ENCODE measurements around the gene USP36.

USP36 gene

DNA sequence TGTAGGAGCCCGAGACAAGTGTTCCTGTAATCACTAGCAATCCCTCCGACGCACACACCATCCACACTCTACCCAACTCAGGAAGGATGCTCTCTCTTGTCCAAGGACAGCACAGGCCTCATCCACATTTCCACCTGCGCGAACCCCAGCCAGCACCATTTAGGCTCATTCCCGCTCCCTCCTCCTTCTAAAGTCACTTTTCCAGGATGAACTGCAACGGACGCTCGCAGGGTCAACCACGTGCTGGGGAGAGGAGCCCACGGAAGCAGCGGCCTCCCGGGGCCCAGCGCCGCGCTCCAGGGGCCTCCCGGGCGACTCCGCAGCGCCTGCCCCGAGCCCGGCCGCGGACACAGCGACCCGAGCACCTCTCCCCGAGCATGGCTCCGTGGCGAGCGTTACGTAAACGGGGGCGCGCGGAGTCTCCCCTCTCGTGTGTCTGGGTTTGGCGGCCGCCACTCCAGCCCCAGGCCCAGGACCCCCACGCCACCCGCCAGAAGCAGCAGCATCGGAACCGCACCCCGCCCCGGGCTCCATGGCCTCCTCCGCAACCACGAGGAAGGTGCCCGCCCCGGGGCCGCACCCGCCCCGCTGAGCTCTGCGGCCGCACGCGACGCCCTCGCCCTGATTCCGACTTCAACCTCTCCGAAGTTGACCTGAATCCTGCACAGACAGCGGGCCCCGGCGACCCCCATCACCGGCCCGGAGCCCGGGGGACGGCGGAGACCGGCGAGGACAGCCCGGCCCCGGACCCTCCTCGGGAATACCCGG is 668 bp downstream of the USP36 start:
- in situ Hi-C loops (cut with MboI; ENCODE audit: low sequenced_read_pairs), result no loop called here

DNA sequence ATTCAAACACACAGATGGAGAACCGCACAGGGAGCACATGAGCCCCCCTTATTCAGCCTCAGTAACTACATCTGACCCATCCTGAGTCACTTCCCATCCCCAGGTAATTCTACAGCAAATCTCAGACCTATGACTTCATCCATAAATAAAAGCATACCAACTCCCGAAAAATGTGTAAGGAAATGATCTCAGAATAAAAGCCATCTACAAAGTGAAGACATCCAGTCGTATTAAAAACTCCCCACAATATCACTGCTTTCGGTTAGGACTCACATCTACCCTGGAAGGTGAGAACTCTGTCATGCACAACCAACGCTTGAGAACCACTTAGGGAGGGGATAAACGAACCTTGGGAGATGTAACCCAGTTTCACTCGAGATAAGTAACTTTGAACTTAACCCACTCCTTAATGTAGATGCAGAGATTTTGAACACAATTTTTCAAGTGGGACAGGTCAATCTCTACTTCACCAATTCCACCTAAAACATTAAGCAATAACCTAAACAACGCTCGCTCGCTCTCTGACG is 1.3 kb downstream of the USP36 start:
- in situ Hi-C loops (cut with MboI; ENCODE audit: low sequenced_read_pairs), result no loop called here

DNA sequence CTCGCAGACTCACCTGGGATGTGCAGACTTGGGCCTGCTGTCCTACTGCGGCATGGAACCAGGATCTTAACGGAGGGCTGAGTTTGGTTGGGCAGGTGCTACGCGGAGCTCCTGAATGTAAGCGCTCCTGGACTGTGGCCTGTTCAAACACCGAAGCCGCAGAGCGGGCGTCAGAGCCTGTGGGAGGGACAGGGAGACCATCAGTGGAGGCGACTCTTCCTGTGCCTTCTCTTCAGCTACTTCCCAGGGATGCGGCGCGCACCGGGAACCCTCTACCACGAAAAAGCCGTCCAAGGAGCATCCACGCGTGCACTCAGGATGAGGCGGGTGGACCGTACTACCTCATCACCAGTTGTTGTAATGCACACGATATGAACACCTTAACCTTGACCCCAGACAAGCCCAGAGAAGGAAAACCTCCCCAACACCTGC is 2.0 kb downstream of the USP36 start:
- in situ Hi-C loops (cut with MboI; ENCODE audit: low sequenced_read_pairs), result no loop called here

DNA sequence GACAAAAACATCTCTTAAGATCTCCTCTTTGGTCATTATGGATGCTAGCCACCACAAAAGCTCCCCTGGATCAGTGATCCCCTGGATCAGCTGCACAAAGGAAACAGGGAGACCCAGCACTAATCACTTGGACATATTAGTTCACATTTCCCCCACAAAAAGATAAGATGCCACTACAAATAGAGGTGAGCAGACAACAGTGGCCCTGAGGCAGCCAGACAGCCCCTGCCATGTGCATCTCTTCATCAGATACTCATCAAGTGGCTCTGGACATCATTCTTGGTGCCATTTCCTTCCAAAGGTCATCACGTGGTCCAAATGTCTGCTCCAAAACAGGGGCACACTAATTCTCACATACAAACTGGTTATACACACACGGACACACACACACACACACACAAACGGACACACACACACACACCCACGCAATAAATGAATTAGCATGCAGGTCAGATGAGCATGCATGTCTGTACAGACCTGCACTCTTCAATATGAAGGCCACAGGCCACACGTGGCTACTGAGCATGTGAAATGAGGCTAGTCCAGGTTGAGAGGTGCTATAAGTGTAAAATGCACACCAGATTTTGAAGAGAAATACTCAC is 4.1 kb downstream of the USP36 start:
- in situ Hi-C loops (cut with MboI; ENCODE audit: low sequenced_read_pairs), result no loop called here

DNA sequence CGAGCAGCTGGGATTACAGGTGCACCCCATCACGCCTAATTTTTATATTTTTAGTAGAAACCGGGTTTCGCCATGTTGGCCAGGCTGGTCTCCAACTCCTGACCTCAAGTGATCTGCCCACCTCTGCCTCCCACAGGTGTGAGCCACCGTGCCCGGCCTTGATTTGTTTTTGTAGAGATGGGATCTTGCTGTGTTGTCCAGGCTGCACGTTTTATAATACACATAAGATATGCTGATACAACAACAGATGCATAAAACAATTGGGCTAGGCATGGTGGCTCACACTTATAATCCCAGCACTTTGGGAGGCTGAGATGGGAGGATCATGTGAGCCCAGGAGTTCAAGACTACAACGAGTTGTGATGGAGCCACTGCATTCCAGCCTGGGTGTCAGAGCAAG is 6.0 kb downstream of the USP36 start:
- in situ Hi-C loops (cut with MboI; ENCODE audit: low sequenced_read_pairs), result no loop called here

DNA sequence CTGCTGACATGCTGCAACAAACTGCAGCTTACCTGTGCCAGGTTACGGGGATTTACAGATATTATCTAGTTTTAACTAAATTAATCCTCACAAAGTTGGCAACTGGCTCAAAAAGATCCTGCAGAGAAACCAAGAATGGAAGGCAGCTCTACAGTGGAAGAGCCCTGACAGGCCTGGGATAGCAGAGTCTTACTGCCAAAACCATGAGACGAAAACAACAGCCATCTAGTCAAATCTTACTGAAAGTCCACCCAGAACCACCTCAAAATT is 8.1 kb downstream of the USP36 start:
- in situ Hi-C loops (cut with MboI; ENCODE audit: low sequenced_read_pairs), result no loop called here

DNA sequence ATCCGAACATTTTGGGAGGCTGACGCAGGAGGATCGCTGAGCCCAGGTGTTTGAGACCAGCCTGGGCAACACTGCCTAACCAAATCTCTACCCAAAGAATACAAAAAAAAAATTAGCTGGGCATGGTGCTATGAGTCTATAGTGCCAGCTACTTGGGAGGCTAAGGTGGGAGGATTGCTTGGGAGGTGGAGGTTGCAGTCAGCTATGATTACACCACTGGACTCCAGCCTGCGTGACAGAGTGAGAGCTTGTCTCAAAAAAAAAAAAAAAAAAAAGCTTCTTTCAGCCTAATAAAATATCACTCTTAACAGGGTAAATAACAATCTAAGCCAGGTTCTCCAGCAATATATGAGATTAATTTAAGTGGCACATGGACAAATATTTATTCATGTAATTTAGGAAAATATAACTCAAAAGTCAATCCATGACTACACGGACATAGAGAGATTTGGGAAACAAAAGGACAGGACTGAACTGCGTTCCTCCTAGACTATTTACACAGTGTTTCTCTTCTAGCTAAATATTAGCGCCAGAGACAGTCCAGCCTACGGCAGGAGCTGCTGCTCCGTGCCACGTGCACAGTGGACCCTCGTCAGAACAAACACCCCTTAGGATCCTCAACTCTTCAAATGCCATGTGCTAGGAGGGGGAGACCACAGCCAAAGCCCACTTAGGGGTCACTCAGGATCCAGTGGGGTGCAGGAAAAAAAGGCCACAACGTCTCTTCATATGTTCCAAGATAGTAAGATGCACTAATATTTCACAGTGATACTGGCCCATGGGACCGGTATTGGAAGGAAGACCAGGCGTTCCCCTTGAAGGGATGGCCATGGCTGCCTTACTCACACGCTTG is 8.7 kb downstream of the USP36 start:
- in situ Hi-C loops (cut with MboI; ENCODE audit: low sequenced_read_pairs), result no loop called here

DNA sequence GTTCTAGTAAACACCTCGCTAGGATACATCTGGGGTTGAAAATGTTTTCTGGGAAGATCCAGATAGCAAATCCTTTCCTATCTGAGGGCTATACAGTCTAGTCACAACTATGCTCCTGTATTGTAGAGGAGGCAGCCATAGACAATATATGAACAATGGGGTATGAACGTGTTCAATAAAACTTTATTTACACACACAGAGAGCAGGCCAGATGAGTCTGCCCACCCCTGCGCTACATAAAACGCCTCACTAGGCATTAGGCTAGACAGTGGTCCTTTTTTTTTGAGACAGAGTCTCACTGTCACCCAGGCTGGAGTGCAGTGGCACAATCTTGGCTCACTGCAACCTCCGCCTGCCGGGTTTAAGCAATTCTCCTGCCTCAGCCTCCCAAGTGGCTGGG is 11.1 kb downstream of the USP36 start:
- in situ Hi-C loops (cut with MboI; ENCODE audit: low sequenced_read_pairs), result no loop called here

DNA sequence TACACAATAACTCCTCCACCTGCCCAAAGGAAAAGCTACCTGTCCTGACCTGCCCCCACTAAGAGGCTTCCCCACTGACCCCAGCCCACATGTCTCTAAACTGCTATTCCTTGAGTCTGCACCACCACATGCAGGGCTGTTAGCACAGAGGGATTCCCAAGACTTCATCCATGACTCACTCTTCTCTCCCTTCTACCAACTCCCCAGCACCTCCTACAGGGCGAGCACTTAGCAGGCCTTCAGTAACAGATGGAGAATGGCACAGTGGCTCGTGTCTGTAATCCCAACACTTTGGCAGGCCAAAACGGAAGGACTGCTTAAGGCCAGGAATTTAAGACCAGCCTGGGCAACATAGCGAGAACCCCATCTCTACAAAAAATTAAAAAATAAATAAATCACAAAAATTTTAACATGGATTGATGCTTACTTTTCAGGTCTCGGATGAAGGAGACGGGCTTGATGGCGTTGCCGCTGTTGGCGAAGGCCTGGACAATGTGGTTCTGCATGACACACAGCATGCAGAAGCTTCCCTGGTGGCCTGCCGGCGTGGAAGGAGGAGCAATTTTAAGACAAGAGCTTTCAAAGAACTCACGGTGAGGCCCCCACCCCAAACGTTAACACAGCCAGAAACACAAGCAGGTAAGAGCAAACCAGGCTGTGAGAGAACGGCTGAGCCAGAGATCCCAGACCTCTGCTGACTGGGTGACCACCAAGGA is 12.0 kb downstream of the USP36 start:
- in situ Hi-C loops (cut with MboI; ENCODE audit: low sequenced_read_pairs), result no loop called here

DNA sequence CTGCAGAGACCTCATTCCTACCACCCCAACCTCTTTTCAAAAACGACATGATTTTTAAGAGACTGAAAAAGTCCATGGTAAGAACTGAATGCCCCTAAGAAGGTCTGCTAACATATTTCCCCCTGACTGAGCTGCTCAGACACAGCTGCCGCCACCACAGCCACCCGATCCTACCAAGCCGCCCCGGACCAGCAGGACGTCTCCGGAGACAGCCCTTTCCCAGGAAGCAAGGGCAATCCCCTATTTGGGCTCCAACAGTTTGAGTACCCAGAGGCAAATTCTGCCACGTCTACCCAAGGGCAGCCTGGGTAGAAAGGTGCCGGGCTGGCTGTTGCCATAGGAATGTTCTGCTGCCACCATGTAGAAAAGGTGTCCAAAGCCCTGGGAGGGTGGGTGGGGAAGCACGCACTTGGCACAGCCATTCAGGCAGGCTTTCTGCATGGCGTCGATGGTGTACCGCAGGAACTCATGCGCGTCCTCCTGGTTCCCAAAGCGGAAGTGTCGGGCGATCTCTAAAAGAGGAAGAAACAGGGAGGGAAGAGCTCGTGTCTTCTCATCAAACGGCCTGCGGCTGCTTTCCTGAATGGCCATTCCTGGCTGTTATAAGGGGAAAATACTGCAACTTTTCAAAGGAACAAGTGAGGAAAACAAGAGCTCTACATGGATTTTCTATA is 13.6 kb downstream of the USP36 start:
- in situ Hi-C loops (cut with MboI; ENCODE audit: low sequenced_read_pairs), result no loop called here

DNA sequence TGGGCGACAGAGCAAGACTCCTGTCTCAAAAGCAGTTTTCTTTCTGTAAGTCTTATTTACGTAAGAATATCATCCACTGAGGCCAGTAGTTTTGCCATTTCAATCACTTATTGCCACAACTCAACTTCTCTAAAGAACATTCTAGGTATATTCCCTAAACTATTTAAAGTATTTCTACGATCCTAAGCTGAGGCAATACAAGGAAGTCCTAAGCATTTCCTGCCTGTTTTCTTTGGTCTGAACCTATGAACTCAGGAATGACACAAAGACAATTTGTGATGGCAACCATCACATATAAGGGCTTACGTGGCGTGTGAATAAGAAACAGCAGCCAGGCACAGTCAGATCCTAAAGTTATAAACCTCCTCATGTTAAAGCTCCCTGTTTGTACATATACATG is 14.2 kb downstream of the USP36 start:
- in situ Hi-C loops (cut with MboI; ENCODE audit: low sequenced_read_pairs), result no loop called here

DNA sequence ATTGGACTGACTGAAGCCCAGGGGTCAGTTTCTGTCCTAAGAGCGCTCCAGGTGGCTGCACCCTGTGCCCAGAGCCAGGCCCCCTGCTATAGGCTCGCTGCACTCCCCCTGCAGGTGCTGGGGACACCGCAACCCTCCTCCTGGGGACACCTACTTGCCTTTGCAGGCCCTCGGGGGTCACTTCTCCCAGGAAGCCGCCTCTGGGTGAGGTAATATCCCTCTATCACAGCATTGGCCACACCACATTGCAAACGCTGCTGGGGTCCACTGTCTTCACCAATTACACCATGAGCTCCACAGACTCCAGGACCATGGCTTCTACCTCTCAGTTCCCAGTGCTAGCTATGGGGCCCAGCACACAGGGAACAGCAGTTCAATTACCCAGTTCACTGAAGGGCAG is 14.9 kb downstream of the USP36 start:
- in situ Hi-C loops (cut with MboI; ENCODE audit: low sequenced_read_pairs), result no loop called here

DNA sequence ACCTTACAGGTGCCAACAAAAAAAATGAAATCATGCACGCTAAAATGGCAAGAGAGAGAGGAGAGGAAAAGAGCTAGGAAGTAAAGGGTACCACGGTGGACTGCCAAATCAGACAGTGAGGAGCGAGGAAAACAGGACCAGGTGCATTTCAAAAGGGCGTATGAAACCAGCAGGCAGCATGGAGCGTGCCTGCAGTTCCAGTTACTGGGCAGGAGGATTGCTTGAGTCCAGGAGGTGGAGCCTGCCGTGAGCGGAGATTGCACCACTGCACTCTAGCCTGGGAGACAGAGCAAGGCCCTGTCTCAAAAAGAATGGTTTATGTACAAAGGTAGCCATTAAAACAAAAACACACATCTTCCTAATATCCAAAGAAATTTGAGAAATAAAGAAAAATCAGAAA is 16.4 kb downstream of the USP36 start:
- in situ Hi-C loops (cut with MboI; ENCODE audit: low sequenced_read_pairs), result loop anchor here (25.0 kb wide), 1 partner anchor 337 kb away; no protein-coding TSS in a partner anchor

DNA sequence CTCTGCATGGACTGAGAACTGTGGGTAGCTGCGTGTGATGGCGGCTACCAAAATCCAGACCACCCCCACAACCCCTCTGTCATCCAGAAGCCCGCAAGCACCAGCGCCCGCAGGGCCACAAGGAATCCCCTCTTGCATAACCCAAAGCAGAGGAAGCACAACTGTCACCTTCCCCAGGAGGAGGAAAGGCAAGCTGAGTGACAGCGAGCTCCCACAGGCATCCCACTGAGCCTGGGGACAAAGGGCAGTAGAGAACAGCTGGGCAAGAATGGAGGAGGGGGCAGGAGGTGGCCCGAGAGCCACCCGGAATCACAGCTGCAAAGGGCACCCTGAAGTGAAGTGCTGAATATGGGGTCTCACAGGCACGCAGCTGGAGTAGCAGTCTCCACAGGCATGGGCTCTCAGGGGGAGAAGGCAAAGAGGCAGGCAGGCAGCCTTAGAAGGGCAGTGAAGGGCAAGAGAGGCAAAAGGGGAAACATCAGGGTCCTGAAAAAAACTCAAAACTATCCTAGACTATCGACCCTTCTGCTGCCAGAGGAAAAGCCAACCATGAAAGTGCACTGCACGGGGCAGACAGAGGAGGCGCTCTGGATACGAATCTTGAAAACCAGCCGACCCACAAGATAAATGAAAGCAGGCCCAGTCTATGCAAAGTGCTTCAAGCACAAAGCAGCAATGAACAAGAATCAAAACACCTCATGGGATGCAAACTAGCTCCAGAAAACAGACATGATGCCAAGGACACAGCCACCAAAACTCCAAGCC is 17.1 kb downstream of the USP36 start:
- in situ Hi-C loops (cut with MboI; ENCODE audit: low sequenced_read_pairs), result loop anchor here (25.0 kb wide), 1 partner anchor 336 kb away; no protein-coding TSS in a partner anchor

DNA sequence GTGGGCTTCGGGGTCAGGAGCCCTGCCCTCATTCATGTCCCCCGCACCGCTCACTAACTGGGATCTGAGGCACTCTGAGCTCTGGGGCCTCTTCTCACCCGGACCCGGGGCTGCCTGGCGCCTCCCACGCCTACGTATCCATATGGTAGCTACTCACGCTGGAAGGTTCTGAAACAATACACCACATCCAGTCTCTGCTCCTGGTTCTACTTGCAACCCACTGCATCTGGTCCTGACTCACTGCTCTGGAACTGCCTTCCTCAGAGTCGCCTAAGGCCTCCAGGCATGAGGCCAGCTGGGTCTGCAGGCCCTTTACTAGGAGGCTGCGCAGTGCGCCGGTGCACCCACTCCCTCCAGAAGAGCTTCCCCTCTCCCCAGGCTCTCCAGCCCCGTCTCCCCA is 18.1 kb downstream of the USP36 start:
- in situ Hi-C loops (cut with MboI; ENCODE audit: low sequenced_read_pairs), result loop anchor here (25.0 kb wide), 1 partner anchor 335 kb away; no protein-coding TSS in a partner anchor

DNA sequence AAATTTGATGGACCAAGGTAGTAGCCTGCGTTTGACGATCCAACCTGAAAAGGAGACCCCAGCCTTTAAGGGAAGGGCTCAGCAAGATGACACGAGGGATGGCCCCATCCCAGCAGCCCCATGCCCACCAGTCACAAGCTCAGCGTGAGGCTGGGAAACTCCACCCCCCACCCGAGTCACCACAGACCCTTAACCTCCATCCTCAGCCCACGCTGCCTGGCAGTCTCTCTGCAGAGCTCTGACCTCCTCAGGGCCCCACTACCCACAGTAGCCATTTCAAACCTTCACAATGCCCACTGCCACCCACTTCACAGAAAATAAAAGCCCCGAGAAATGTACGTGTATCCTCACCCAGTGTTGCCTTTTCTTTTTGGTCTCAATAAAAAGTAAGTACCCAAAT is 18.7 kb downstream of the USP36 start:
- in situ Hi-C loops (cut with MboI; ENCODE audit: low sequenced_read_pairs), result loop anchor here (25.0 kb wide), 1 partner anchor 335 kb away; no protein-coding TSS in a partner anchor

DNA sequence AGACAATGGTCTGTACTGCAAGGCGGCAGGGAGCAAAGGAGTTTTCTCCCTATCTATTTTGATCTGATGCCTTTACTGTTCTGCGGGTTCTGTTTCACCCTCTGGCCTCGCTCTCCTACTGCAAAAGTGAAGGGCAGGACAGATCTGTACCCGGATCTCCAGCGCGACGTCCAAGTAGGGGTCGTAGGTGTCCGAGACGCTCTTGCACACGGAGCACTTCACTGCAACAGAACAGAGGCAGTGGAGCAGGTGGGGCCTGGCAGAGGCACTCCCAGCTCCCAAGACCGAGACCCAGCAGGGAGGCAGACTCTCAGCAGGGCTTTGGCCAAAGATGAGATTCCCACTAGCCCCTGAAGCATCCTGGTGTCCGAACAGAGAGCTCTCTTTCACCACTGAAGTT is 19.8 kb downstream of the USP36 start:
- in situ Hi-C loops (cut with MboI; ENCODE audit: low sequenced_read_pairs), result loop anchor here (25.0 kb wide), 1 partner anchor 334 kb away; no protein-coding TSS in a partner anchor

DNA sequence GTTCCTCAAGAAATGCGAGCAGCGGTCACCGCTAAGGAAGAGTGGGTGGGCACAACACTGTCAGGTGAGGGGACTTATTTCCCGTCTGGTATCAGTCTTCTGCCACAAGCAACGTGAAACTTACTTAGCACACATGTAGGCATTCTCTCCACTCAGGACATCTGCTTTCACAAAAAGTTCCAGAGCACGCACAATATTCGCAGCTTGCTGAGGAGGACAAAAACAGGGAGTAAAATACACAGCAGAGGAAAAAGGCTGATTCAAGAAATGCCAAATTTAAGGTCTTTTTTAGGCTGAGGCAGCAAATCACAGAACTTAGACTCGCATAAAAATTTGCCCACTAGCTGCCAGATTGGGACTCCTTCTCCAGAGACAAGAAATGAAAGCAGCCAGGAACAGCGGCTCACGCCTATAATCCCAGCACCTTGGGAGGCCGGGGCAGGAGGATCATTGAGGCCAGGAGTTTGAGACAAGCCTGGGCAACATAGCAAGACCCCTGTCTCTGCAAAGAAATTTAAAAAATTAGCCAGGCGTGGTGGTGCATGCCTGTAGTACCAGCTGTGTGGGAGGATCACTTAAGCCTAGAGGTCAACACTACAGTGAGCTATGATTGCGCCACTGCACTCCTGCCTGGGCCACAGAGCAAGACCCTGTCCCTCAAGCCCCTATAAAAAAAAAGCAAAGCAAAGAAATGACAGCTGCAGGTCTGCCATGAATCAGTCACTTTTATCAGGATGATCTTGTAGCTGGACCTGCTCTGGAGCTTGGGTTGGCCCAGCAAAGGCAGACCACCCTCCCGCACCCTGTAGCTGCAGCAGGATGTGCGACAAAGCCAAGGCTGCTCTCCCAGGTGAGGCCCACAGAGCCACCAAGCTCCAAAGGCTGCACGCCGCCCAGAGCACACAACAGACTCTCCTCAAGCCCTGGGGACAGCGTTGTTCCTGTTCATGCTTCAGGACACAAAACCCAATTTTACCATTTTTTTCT is 20.5 kb downstream of the USP36 start:
- in situ Hi-C loops (cut with MboI; ENCODE audit: low sequenced_read_pairs), result loop anchor here (25.0 kb wide), 1 partner anchor 333 kb away; no protein-coding TSS in a partner anchor
